Skin epidermis (tissue), 12 donors: ENCODE results near the gene TNS1.
A peak's percentile ranks its signal among the peaks of the same experiment; 100 is the strongest.
"Not testable (repeated sequence)": the region's sequence is repeated elsewhere in the genome, so short reads cannot be mapped to it uniquely, and the experiment has no call there.

Experiments used
- H3K27ac ChIP-seq, 21 experiments: fragments of 200-600 bp; sonication (generic) in 11 of 21; one replicate each; pipeline ENCODE4 v1.5.0; 2020; ENCODE audit warnings: mild to moderate bottlenecking in 3 of 21, inconsistent platforms in 2 of 21, moderate library complexity in 2 of 21
- H3K4me3 ChIP-seq, 7 experiments: fragments of 200-600 bp; sonication (generic) in 2 of 7; one replicate each; pipeline ENCODE4 v1.5.0; 2020; ENCODE audit warnings: inconsistent platforms in 2 of 7, mild to moderate bottlenecking in 2 of 7, moderate library complexity in 1 of 7

The TNS1 gene

GRCh38 chr2:217822296-217823252 lies 180.2 kb downstream of the TNS1 start:
- peak overlapping the region in 9 of 21 experiments; percentile 3 to 62 (median 44) for H3K27ac ChIP-seq

GRCh38 chr2:217821536-217822147 lies 181.2 kb downstream of the TNS1 start:
- Histone ChIP-seq H3K4me3 (no peak overlapping the region), H3K27ac (peak overlapping the region in 8 of 21 experiments; percentile 3 to 62 (median 44))

More at GRCh38 chr2:217822296-217823252, 180.2 kb downstream of the TNS1 start:
- no peak overlapping the region for H3K4me3 ChIP-seq

GRCh38 chr2:217820904-217821303 lies 181.9 kb downstream of the TNS1 start:
- H3K4me3 ChIP-seq = no peak overlapping the region
- H3K27ac ChIP-seq = peak overlapping the region in 4 of 21 experiments; percentile 7 to 45 (median 14)

- no peak overlapping the region for H3K4me3 ChIP-seq
- peak overlapping the region in 8 of 21 experiments; percentile 7 to 45 (median 18) for H3K27ac ChIP-seq
Observed at GRCh38 chr2:217820091-217820819, 182.5 kb downstream of the TNS1 start.

- Histone ChIP-seq H3K4me3 (no peak overlapping the region), H3K27ac (peak overlapping the region in 2 of 21 experiments; percentile 43 to 49)
Observed at GRCh38 chr2:217818293-217818850, 184.4 kb downstream of the TNS1 start.

- peak overlapping the region in 2 of 21 experiments; percentile 14 to 43 for H3K27ac ChIP-seq
- H3K4me3 ChIP-seq = no peak overlapping the region
Observed at GRCh38 chr2:217817466-217818292, 185.1 kb downstream of the TNS1 start.

GRCh38 chr2:217816396-217816869 lies 186.4 kb downstream of the TNS1 start:
- H3K4me3 ChIP-seq = no peak overlapping the region
- H3K27ac ChIP-seq = peak overlapping the region in 14 of 21 experiments; percentile 0 to 52 (median 26)

- H3K4me3 ChIP-seq = no peak overlapping the region
- no peak overlapping the region for H3K27ac ChIP-seq
Observed at GRCh38 chr2:217813828-217814227, 189.0 kb downstream of the TNS1 start.

- no peak overlapping the region for H3K27ac ChIP-seq
- no peak overlapping the region for H3K4me3 ChIP-seq
Observed at GRCh38 chr2:217812170-217812569, 190.6 kb downstream of the TNS1 start.

- H3K27ac ChIP-seq = no peak overlapping the region
- no peak overlapping the region for H3K4me3 ChIP-seq
Observed at GRCh38 chr2:217810260-217810659, 192.5 kb downstream of the TNS1 start.

- H3K27ac ChIP-seq = no peak overlapping the region
- H3K4me3 ChIP-seq = no peak overlapping the region
Observed at GRCh38 chr2:217809736-217810135, 193.1 kb downstream of the TNS1 start.

- not testable (repeated sequence) for H3K4me3 ChIP-seq, H3K27ac ChIP-seq
Observed at GRCh38 chr2:217808967-217809366, 193.8 kb downstream of the TNS1 start.

- Histone ChIP-seq H3K27ac (no peak overlapping the region), H3K4me3 (no peak overlapping the region)
Observed at GRCh38 chr2:217808326-217808725, 194.5 kb downstream of the TNS1 start.

- H3K27ac ChIP-seq = no peak overlapping the region
- no peak overlapping the region for H3K4me3 ChIP-seq
Observed at GRCh38 chr2:217807753-217808152, 195.0 kb downstream of the TNS1 start.

- Histone ChIP-seq H3K4me3 (no peak overlapping the region), H3K27ac (peak overlapping the region in 1 of 21 experiments; percentile 3)
Observed at GRCh38 chr2:217807025-217807424, 195.8 kb downstream of the TNS1 start.

- Histone ChIP-seq H3K4me3 (no peak overlapping the region), H3K27ac (peak overlapping the region in 4 of 21 experiments; percentile 3 to 67 (median 15))
Observed at GRCh38 chr2:217806482-217806765, 196.4 kb downstream of the TNS1 start.

GRCh38 chr2:217805668-217806481 lies 196.9 kb downstream of the TNS1 start:
- H3K27ac ChIP-seq = peak overlapping the region in 3 of 21 experiments; percentile 0 to 67 (median 12)

More at GRCh38 chr2:217805668-217806481, 196.9 kb downstream of the TNS1 start:
- no peak overlapping the region for H3K4me3 ChIP-seq
